Liver (tissue), 9 donors: ENCODE data around the gene RADIL. TPM values are rescaled to one million over a fixed set of nuclear protein-coding genes. Genes with fewer than 3 reads are reported as not detected.

Source experiments
- DNase-seq: peaks from one replicate; pipeline ENCODE4 v3.0.0-alpha.2; 2017; ENCODE audit warnings: low spot score
- H3K27ac ChIP-seq, 2 donors: one replicate each; pipeline ENCODE4 v1.7.0; 2013; ENCODE audit warnings: inconsistent platforms in 2 of 2, low read length in 2 of 2, control low read depth in 1 of 2, low read depth in 1 of 2, mild to moderate bottlenecking in 1 of 2
- H3K27me3 ChIP-seq, 4 donors: one replicate each; pipeline versions ENCODE4 v1.6.1 to v1.7.0; 2013; ENCODE audit warnings: low read length in 3 of 4, inconsistent platforms in 1 of 4, mild to moderate bottlenecking in 1 of 4, moderate library complexity in 1 of 4; ENCODE audit not compliant: control insufficient read depth in 4 of 4, insufficient read depth in 4 of 4
- H3K36me3 ChIP-seq, 4 donors: one replicate each; pipeline versions ENCODE4 v1.6.1 to v1.7.0; 2013; ENCODE audit warnings: low read length in 3 of 4, mild to moderate bottlenecking in 3 of 4, low read depth in 1 of 4, moderate library complexity in 1 of 4; ENCODE audit not compliant: control insufficient read depth in 4 of 4, insufficient read depth in 3 of 4
- H3K4me1 ChIP-seq, 4 donors: one replicate each; pipeline versions ENCODE4 v1.6.1 to v1.7.0; 2013; ENCODE audit warnings: low read length in 3 of 4, mild to moderate bottlenecking in 3 of 4, moderate library complexity in 1 of 4; ENCODE audit not compliant: control insufficient read depth in 4 of 4, insufficient read depth in 4 of 4
- H3K4me3 ChIP-seq, 3 donors: one replicate each; pipeline versions ENCODE4 v1.6.1 to v1.7.0; 2013; ENCODE audit warnings: low read length in 3 of 3, control low read depth in 1 of 3, low read depth in 1 of 3, mild to moderate bottlenecking in 1 of 3
- H3K9ac ChIP-seq, 2 donors: one replicate each; pipeline ENCODE4 v1.7.0; 2013; ENCODE audit warnings: low read length in 2 of 2, mild to moderate bottlenecking in 2 of 2, moderate library complexity in 2 of 2, control low read depth in 1 of 2, low read depth in 1 of 2
- H3K9me3 ChIP-seq, 4 donors: one replicate each; pipeline versions ENCODE4 v1.6.1 to v1.7.0; 2013; ENCODE audit warnings: low read length in 3 of 4; ENCODE audit not compliant: control insufficient read depth in 4 of 4
- ATF3 ChIP-seq: IDR thresholded peaks from 2 replicates; pipeline ENCODE4 v1.6.1; 2016; ENCODE audit warnings: antibody characterized with exemption
- EGR1 ChIP-seq, 2 donors: IDR thresholded peaks; 2 replicates each; pipeline ENCODE4 v1.6.1; 2016 to 2018; ENCODE audit warnings: antibody characterized with exemption in 2 of 2, low read depth in 2 of 2
- FOXA1 ChIP-seq: IDR thresholded peaks from 2 replicates; pipeline ENCODE4 v1.6.1; 2016; ENCODE audit warnings: antibody characterized with exemption
- FOXA2 ChIP-seq: IDR thresholded peaks from 2 replicates; pipeline ENCODE4 v1.6.1; 2016; ENCODE audit warnings: antibody characterized with exemption
- GABPA ChIP-seq, 2 donors: IDR thresholded peaks in 1 of 2; conservative IDR thresholded peaks in 1 of 2; 2 replicates each; pipeline ENCODE4 v1.6.1; 2016; ENCODE audit warnings: antibody characterized with exemption in 2 of 2, mild to moderate bottlenecking in 1 of 2, moderate library complexity in 1 of 2
- HNF4G ChIP-seq: IDR thresholded peaks from 2 replicates; pipeline ENCODE4 v1.6.1; 2016; ENCODE audit warnings: antibody characterized with exemption
- JUND ChIP-seq, 2 donors: IDR thresholded peaks; 2 replicates each; pipeline ENCODE4 v1.6.1; 2016; ENCODE audit warnings: antibody characterized with exemption in 2 of 2
- MAX ChIP-seq: IDR thresholded peaks from 2 replicates; pipeline ENCODE4 v1.6.1; 2016; ENCODE audit warnings: antibody characterized with exemption
- NR2F2 ChIP-seq: IDR thresholded peaks from 2 replicates; pipeline ENCODE4 v1.6.1; 2016; ENCODE audit warnings: antibody characterized with exemption
- RAD21 ChIP-seq, 2 donors: IDR thresholded peaks; 2 replicates each; pipeline ENCODE4 v1.6.1; 2016; ENCODE audit warnings: antibody characterized with exemption in 2 of 2, mild to moderate bottlenecking in 2 of 2
- REST ChIP-seq: IDR thresholded peaks from 2 replicates; pipeline ENCODE4 v1.6.1; 2016; ENCODE audit warnings: antibody characterized with exemption, mild to moderate bottlenecking
- RXRA ChIP-seq, 2 donors: IDR thresholded peaks; 2 replicates each; pipeline ENCODE4 v1.6.1; 2017 to 2018; ENCODE audit warnings: antibody characterized with exemption in 2 of 2, mild to moderate bottlenecking in 1 of 2
- SP1 ChIP-seq: IDR thresholded peaks from 2 replicates; pipeline ENCODE4 v1.6.1; 2018; ENCODE audit warnings: antibody characterized with exemption, mild to moderate bottlenecking
- TAF1 ChIP-seq: conservative IDR thresholded peaks from 2 replicates; pipeline ENCODE4 v1.6.1; 2016; ENCODE audit warnings: antibody characterized with exemption, mild to moderate bottlenecking
- YY1 ChIP-seq: IDR thresholded peaks from 2 replicates; pipeline ENCODE4 v1.6.1; 2016; ENCODE audit warnings: antibody characterized with exemption, mild to moderate bottlenecking
- ZBTB33 ChIP-seq: IDR thresholded peaks from 2 replicates; pipeline ENCODE4 v1.6.1; 2016; ENCODE audit warnings: antibody characterized with exemption
- WGBS: extraction: QIAGEN DNeasy Blood & Tissue Kit; methylation state at CpG from one replicate; pipeline ENCODE4 v1.1.7; 2013; 5-methylcytosine and 5-hydroxymethylcytosine counted together
- polyA plus RNA-seq, 2 donors: library from polyadenylated mRNA; stranded (reverse) in 1 of 2; unstranded in 1 of 2; fragments of 200-250 nt in 1 of 2; fragments of >200 nt in 1 of 2; fragmentation: Nextera tagmentation in 1 of 2; extraction: Ambion mirVana in 1 of 2; gene quantifications; one replicate each; pipeline versions ENCODE4 v1.2.1 to v1.2.3, GENCODE V29; 2013 to 2015
- total RNA-seq, 2 donors: library from RNA; depleted of rRNA; stranded (reverse); fragments of >200 nt; gene quantifications; one replicate each; pipeline ENCODE4 v1.2.3, GENCODE V29; 2014
- donor health status: healthy.
- donor health status: healthy.
- donor health status: healthy.
- donor health status: healthy.
- donor health status: healthy.

RADIL gene
- total and polyA plus RNA-seq, 4 donors, result 0.14 to 0.25 (median 0.21) TPM; not detected in 1

- WGBS, result 78% methylated on average over 22 of the region's 22 CpGs
These were observed 46.3 kb downstream of the RADIL start for GRCh38 chr7:4837041-4837802.

GRCh38 chr7:4836206-4836661 is 47.3 kb downstream of the RADIL start:
- Histone ChIP-seq H3K9me3 (no peaks in the 10 kb centered on the region), H3K4me3 (no peak overlapping the region), H3K27me3 (no peaks in the 10 kb centered on the region), H3K4me1 (no peaks in the 10 kb centered on the region), H3K27ac (no peak overlapping the region), H3K9ac (no peak overlapping the region), H3K36me3 (no peaks in the 10 kb centered on the region)
- 96% methylated on average over 30 of the region's 30 CpGs for WGBS
- DNase-seq, result no peak
- TF ChIP-seq JUND (IDR thresholded peaks at IDR 0.05) (no peak), HNF4G (no peak), RAD21 (IDR thresholded peaks at IDR 0.05) (no peak), NR2F2 (no peak), REST (no peak), FOXA2 (no peak), RXRA (IDR thresholded peaks at IDR 0.05) (no peak), MAX (no peak), ZBTB33 (no peak), TAF1 (no peak), YY1 (no peak), EGR1 (IDR thresholded peaks at IDR 0.05; ENCODE audit: low read depth in 2 of 2) (no peak), FOXA1 (no peak), SP1 (no peak)

More at GRCh38 chr7:4837041-4837802, 46.3 kb downstream of the RADIL start:
- Histone ChIP-seq H3K36me3 (no peaks in the 10 kb centered on the region), H3K4me1 (no peaks in the 10 kb centered on the region), H3K27me3 (no peaks in the 10 kb centered on the region), H3K9ac (no peak overlapping the region), H3K4me3 (no peak overlapping the region), H3K9me3 (no peaks in the 10 kb centered on the region), H3K27ac (no peak overlapping the region)
- no peak for TF ChIP-seq NR2F2
- no peak for TF ChIP-seq HNF4G
- no peak for TF ChIP-seq ATF3
- no peak for TF ChIP-seq RAD21 (IDR thresholded peaks at IDR 0.05)
- TF ChIP-seq TAF1, result no peak
- TF ChIP-seq EGR1 (IDR thresholded peaks at IDR 0.05; ENCODE audit: low read depth in 2 of 2), result no peak
- TF ChIP-seq FOXA2, result no peak
- TF ChIP-seq GABPA (IDR thresholded peaks at IDR 0.05 in 1 of 2, conservative IDR thresholded peaks at IDR 0.05 in 1 of 2), result no peak
- no peak for TF ChIP-seq REST
- DNase-seq, result no peak
